GM19025 (cell line): ENCODE measurements around the gene ZNF335.
"Not testable (repeated sequence)": the region's sequence is repeated elsewhere in the genome, so short reads cannot be mapped to it uniquely, and the experiment has no call there.

Experiments used
- ATAC-seq: cut with Tn5 transposase; IDR thresholded peaks from one replicate; pipeline ENCODE4 v1.9.1; 2021; ENCODE audit warnings: mild to moderate bottlenecking, low read depth, moderate library complexity; ENCODE audit not compliant: unreplicated experiment

Gene ZNF335

GRCh38 chr20:45971425-45971674 is 653 bp downstream of the ZNF335 start:
- ATAC-seq = peak; percentile 23

- peak; percentile 0 for ATAC-seq
Observed at GRCh38 chr20:45970646-45971424, 1.2 kb downstream of the ZNF335 start.

GRCh38 chr20:45969712-45970634 is 2.0 kb downstream of the ZNF335 start:
- ATAC-seq = no peak

- no peak for ATAC-seq
Observed at GRCh38 chr20:45968801-45969711, 2.9 kb downstream of the ZNF335 start.

- ATAC-seq = no peak
Observed at GRCh38 chr20:45968081-45968671, 3.8 kb downstream of the ZNF335 start.

GRCh38 chr20:45967551-45968080 is 4.4 kb downstream of the ZNF335 start:
- ATAC-seq = no peak

GRCh38 chr20:45965169-45966002 is 6.6 kb downstream of the ZNF335 start:
- no peak for ATAC-seq

- no peak for ATAC-seq
Observed at GRCh38 chr20:45964006-45964400, 8.0 kb downstream of the ZNF335 start.

- ATAC-seq = no peak
Observed at GRCh38 chr20:45963059-45964005, 8.7 kb downstream of the ZNF335 start.

GRCh38 chr20:45962031-45962755 is 9.8 kb downstream of the ZNF335 start:
- no peak for ATAC-seq

- no peak for ATAC-seq
Observed at GRCh38 chr20:45959956-45960630, 11.9 kb downstream of the ZNF335 start.

GRCh38 chr20:45959126-45959525 is 12.9 kb downstream of the ZNF335 start:
- ATAC-seq = no peak

- no peak for ATAC-seq
Observed at GRCh38 chr20:45958593-45958992, 13.4 kb downstream of the ZNF335 start.

GRCh38 chr20:45957021-45957941 is 14.7 kb downstream of the ZNF335 start:
- ATAC-seq = no peak

GRCh38 chr20:45956326-45956725 is 15.7 kb downstream of the ZNF335 start:
- ATAC-seq = not testable (repeated sequence)

GRCh38 chr20:45953672-45954071 is 18.3 kb downstream of the ZNF335 start:
- ATAC-seq = no peak
